Measurements from ENCODE around the gene NRIP1.

Gene NRIP1

GRCh38 chr21:15064576-15065391 lies at the start of gene NRIP1:
NRIP1 (minus strand) TSS chr21:15065000; CDS start chr21:14968192, 96,808 bp downstream.
- peak; percentile 58 to 89 for DNase-seq

- no peak for DNase-seq
Observed at GRCh38 chr21:15112858-15113257, 48.1 kb upstream of the NRIP1 start.

- no peak for DNase-seq
Observed at GRCh38 chr21:15108801-15109200, 44.0 kb upstream of the NRIP1 start.

- DNase-seq = no peak
Observed at GRCh38 chr21:15104470-15104869, 39.7 kb upstream of the NRIP1 start.

- DNase-seq = no peak
Observed at GRCh38 chr21:15098908-15099307, 34.1 kb upstream of the NRIP1 start.

- DNase-seq = peak; percentile 8 to 26
Observed at GRCh38 chr21:15098181-15098580, 33.4 kb upstream of the NRIP1 start.

- no peak for DNase-seq
Observed at GRCh38 chr21:15097580-15097979, 32.8 kb upstream of the NRIP1 start.

- DNase-seq = no peak
Observed at GRCh38 chr21:15096146-15096545, 31.3 kb upstream of the NRIP1 start.

- no peak for DNase-seq
Observed at GRCh38 chr21:15095326-15095725, 30.5 kb upstream of the NRIP1 start.

- DNase-seq = no peak
Observed at GRCh38 chr21:15094706-15095105, 29.9 kb upstream of the NRIP1 start.

- DNase-seq = no peak
Observed at GRCh38 chr21:15093216-15093615, 28.4 kb upstream of the NRIP1 start.

- DNase-seq = no peak
Observed at GRCh38 chr21:15092745-15093144, 27.9 kb upstream of the NRIP1 start.

- no peak for DNase-seq
Observed at GRCh38 chr21:15090390-15090789, 25.6 kb upstream of the NRIP1 start.

GRCh38 chr21:15088488-15088887 lies 23.7 kb upstream of the NRIP1 start:
- no peak for DNase-seq

- no peak for DNase-seq
Observed at GRCh38 chr21:15084668-15085067, 19.9 kb upstream of the NRIP1 start.

GRCh38 chr21:15080526-15080925 lies 15.7 kb upstream of the NRIP1 start:
- peak; percentile 50 to 58 for DNase-seq

GRCh38 chr21:15079269-15079668 lies 14.5 kb upstream of the NRIP1 start:
- no peak for DNase-seq

GRCh38 chr21:15078180-15078579 lies 13.4 kb upstream of the NRIP1 start:
- DNase-seq = no peak

- DNase-seq = no peak
Observed at GRCh38 chr21:15077529-15078145, 12.8 kb upstream of the NRIP1 start.

GRCh38 chr21:15076730-15077129 lies 11.9 kb upstream of the NRIP1 start:
- DNase-seq = no peak

GRCh38 chr21:15071009-15071408 lies 6.2 kb upstream of the NRIP1 start:
- DNase-seq = no peak

GRCh38 chr21:15066123-15066575 lies 1.3 kb upstream of the NRIP1 start:
- DNase-seq = peak in 1 of 2 experiments; percentile 28

- peak; percentile 48 to 70 for DNase-seq
Observed at GRCh38 chr21:15065392-15066122, 757 bp upstream of the NRIP1 start.
